ENCODE data around the gene ABRACL.

The ABRACL gene

DNA sequence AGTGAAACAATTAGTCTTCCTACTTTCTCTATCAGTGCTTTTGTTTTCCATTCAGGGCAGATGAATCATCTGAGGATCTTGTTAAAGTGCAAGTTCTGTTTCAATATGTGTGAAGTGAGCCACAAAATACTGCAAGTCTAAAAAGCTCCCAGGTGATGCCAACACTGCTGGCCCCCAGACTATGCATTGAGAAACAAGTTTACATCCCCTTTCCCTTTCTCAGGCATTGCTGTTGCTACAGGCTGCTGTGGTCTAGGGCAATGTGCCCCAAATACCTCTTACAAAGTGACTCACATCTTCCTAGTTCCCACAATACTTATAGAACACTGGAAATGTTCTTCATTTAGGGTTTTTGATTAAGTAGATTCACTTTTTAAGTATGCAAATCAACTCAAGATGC is 31.8 kb downstream of the ABRACL start:
- Histone ChIP-seq H3K4me2 (ENCODE audit: low read depth, low read length) (no peak overlapping the region), H3K9me3 (replicated peaks; ENCODE audit: insufficient read depth, low read length) (no peaks in the 10 kb centered on the region), H3K79me2 (ENCODE audit: low read length) (no peaks in the 10 kb centered on the region), H3K4me3 (ENCODE audit: low read length) (no peak overlapping the region), H2AFZ (ENCODE audit: low read length) (no peak overlapping the region), H3K27ac (ENCODE audit: low read length) (no peak overlapping the region), H3F3A (ENCODE audit: insufficient read depth, low read length) (no peaks in the 10 kb centered on the region), H4K20me1 (ENCODE audit: insufficient read depth, low read length) (no peaks in the 10 kb centered on the region), H3K4me1 (ENCODE audit: low read length) (no peaks in the 10 kb centered on the region), H3K9me2 (replicated peaks; ENCODE audit: insufficient read depth, low read length) (no peaks in the 10 kb centered on the region), H3K36me3 (replicated peaks; ENCODE audit: insufficient read depth, low read length) (no peaks in the 10 kb centered on the region), H3K9ac (ENCODE audit: low read length) (no peak overlapping the region), H3K27me3 (replicated peaks; ENCODE audit: insufficient read depth, low read length) (no peaks in the 10 kb centered on the region)
- no peak for DNase-seq
- TF ChIP-seq EZH2phosphoT487 (IDR thresholded peaks at IDR 0.05; ENCODE audit: low read length) (no peak), EZH2 (optimal IDR thresholded peaks at IDR 0.05; ENCODE audit: low read depth, low read length) (no peak)
- TF ChIP-seq, protein P1, sequence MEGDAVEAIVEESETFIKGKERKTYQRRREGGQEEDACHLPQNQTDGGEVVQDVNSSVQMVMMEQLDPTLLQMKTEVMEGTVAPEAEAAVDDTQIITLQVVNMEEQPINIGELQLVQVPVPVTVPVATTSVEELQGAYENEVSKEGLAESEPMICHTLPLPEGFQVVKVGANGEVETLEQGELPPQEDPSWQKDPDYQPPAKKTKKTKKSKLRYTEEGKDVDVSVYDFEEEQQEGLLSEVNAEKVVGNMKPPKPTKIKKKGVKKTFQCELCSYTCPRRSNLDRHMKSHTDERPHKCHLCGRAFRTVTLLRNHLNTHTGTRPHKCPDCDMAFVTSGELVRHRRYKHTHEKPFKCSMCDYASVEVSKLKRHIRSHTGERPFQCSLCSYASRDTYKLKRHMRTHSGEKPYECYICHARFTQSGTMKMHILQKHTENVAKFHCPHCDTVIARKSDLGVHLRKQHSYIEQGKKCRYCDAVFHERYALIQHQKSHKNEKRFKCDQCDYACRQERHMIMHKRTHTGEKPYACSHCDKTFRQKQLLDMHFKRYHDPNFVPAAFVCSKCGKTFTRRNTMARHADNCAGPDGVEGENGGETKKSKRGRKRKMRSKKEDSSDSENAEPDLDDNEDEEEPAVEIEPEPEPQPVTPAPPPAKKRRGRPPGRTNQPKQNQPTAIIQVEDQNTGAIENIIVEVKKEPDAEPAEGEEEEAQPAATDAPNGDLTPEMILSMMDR (IDR thresholded peaks at IDR 0.05; ENCODE audit: low read length), result no peak

DNA sequence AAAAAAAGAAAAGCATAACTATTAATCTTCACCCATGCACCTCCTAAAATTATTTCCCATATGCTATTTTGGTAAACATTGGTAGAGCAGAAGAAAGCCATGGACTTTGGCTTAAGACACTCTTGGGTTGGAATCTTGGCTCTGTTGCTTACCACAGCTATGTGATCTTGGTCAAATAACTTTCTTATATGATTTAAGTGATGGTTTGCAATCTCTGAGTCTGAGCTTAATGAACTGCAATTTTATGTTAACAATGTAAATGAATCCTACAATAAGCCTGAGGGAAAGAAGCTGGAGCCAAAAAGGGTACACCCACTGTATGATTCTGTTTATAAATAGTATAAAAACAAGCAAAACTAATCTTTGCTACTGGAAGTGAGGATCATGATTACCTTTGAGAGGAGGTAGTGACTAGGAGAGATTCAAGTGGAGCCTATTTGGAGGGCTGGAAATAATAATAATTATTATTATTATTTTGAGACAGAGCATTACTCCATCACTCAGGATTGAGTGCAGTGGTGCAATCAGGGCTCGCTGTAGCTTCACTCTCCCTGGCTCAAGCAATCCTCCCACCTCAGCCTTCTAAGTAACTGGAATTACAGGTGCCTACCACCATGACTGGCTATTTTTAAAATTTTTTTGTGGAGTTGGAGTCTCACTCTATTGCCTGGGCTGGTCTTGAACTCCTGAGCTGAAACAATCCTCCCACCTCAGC is 34.5 kb downstream of the ABRACL start:
- Histone ChIP-seq H3K4me1 (ENCODE audit: low read length) (no peaks in the 10 kb centered on the region), H3K36me3 (replicated peaks; ENCODE audit: insufficient read depth, low read length) (no peaks in the 10 kb centered on the region), H2AFZ (ENCODE audit: low read length) (no peak overlapping the region), H4K20me1 (ENCODE audit: insufficient read depth, low read length) (no peaks in the 10 kb centered on the region), H3K27me3 (replicated peaks; ENCODE audit: insufficient read depth, low read length) (no peaks in the 10 kb centered on the region), H3K9ac (ENCODE audit: low read length) (no peak overlapping the region), H3K4me3 (ENCODE audit: low read length) (no peak overlapping the region), H3K27ac (ENCODE audit: low read length) (no peak overlapping the region), H3K9me2 (replicated peaks; ENCODE audit: insufficient read depth, low read length) (no peaks in the 10 kb centered on the region), H3K4me2 (ENCODE audit: low read depth, low read length) (no peak overlapping the region), H3K79me2 (ENCODE audit: low read length) (no peaks in the 10 kb centered on the region), H3K9me3 (replicated peaks; ENCODE audit: insufficient read depth, low read length) (no peaks in the 10 kb centered on the region), H3F3A (ENCODE audit: insufficient read depth, low read length) (no peaks in the 10 kb centered on the region)
- DNase-seq, result no peak
- TF ChIP-seq, protein P1 (IDR thresholded peaks at IDR 0.05; ENCODE audit: low read length), result no peak
- TF ChIP-seq EZH2phosphoT487 (IDR thresholded peaks at IDR 0.05; ENCODE audit: low read length) (no peak), EZH2 (optimal IDR thresholded peaks at IDR 0.05; ENCODE audit: low read depth, low read length) (no peak)

DNA sequence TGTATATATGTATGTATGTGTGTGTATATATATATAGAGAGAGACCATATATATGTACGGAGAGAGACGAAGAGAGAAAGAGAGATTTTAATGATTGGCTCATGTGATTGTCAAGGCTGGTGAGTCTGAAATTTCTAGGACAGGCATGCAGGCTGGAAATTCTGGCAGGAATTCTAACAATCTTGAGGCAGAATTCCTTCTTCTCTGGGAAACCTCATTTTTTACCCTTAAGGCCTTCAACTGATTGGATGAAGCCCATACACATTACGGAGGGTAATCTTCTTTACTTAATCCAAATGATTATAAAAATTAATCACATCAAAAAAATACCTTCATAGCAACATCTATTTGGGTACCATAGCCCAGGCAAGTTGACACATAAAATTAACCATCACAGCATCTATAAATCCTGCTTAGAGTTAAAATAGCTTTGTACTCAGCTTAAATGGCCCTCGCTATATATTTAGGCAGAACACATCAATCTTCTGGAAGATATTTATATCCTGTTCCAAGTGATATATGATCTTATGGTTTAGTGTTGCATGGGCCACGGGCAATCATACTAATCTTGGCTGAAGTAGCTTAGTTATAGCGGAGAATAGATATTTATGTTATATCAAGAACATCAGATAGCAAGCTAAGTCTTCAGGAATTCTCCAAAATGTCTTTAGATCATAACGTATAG is 36.6 kb downstream of the ABRACL start:
- TF ChIP-seq EZH2phosphoT487 (IDR thresholded peaks at IDR 0.05; ENCODE audit: low read length) (no peak), EZH2 (optimal IDR thresholded peaks at IDR 0.05; ENCODE audit: low read depth, low read length) (no peak)
- TF ChIP-seq, protein P1 (IDR thresholded peaks at IDR 0.05; ENCODE audit: low read length), result no peak
- Histone ChIP-seq H3K9ac (ENCODE audit: low read length) (no peak overlapping the region), H3K36me3 (replicated peaks; ENCODE audit: insufficient read depth, low read length) (no peaks in the 10 kb centered on the region), H3K9me2 (replicated peaks; ENCODE audit: insufficient read depth, low read length) (no peaks in the 10 kb centered on the region), H3K79me2 (ENCODE audit: low read length) (no peaks in the 10 kb centered on the region), H3K27ac (ENCODE audit: low read length) (no peak overlapping the region), H3K27me3 (replicated peaks; ENCODE audit: insufficient read depth, low read length) (no peaks in the 10 kb centered on the region), H3K4me3 (ENCODE audit: low read length) (no peak overlapping the region), H3K9me3 (replicated peaks; ENCODE audit: insufficient read depth, low read length) (no peaks in the 10 kb centered on the region), H3F3A (ENCODE audit: insufficient read depth, low read length) (no peaks in the 10 kb centered on the region), H2AFZ (ENCODE audit: low read length) (no peak overlapping the region), H3K4me2 (ENCODE audit: low read depth, low read length) (no peak overlapping the region), H3K4me1 (ENCODE audit: low read length) (no peaks in the 10 kb centered on the region), H4K20me1 (ENCODE audit: insufficient read depth, low read length) (no peaks in the 10 kb centered on the region)
- DNase-seq, result no peak
